ENCODE results near the gene LOXL3.

The LOXL3 gene

GRCh38 chr2:74507145-74507925 lies 46.4 kb downstream of the LOXL3 start, which contains the start of gene PCGF1 (continued):
- TF ChIP-seq PRDM6 (tag by site-specific recombination; IDR thresholded peaks at IDR 0.05) (no peak), TCF7L2 (IDR thresholded peaks at IDR 0.05; ENCODE audit: borderline replicate concordance, low read depth, low read length) (no peak), ZNF571 (tag by site-specific recombination; IDR thresholded peaks at IDR 0.05) (no peak), KLF9 (tag by site-specific recombination; IDR thresholded peaks at IDR 0.05; ENCODE audit: low read depth) (peak; percentile 58), GLI4 (tag by site-specific recombination; IDR thresholded peaks at IDR 0.05) (0 out of 2 replicates have a peak, but pooled peaks have one; percentile 59), KLF8 (tag by site-specific recombination; IDR thresholded peaks at IDR 0.05) (peak; percentile 71), ZNF530 (tag by site-specific recombination; IDR thresholded peaks at IDR 0.05; ENCODE audit: low read depth) (no peak), ZNF518A (tag by site-specific recombination; conservative IDR thresholded peaks at IDR 0.05; ENCODE audit: low read depth) (no peak), ZNF670 (tag by site-specific recombination; IDR thresholded peaks at IDR 0.05; ENCODE audit: low read depth) (no peak), ZNF335 (tag by site-specific recombination; conservative IDR thresholded peaks at IDR 0.05) (peak; percentile 95), ZNF449 (tag by site-specific recombination; IDR thresholded peaks at IDR 0.05) (no peak), ZNF777 (tag by site-specific recombination; IDR thresholded peaks at IDR 0.05; ENCODE audit: borderline replicate concordance) (0 out of 2 replicates have a peak, but pooled peaks have one; percentile 54), SCRT2 (tag by site-specific recombination; IDR thresholded peaks at IDR 0.05) (no peak), ZNF239 (tag by site-specific recombination; IDR thresholded peaks at IDR 0.05) (no peak), ZNF623 (tag by site-specific recombination; IDR thresholded peaks at IDR 0.05) (no peak), TRIM28 (IDR thresholded peaks at IDR 0.05; ENCODE audit: borderline replicate concordance, low read length) (0 out of 2 replicates have a peak, but pooled peaks have one; percentile 43), ZNF426 (tag by site-specific recombination; IDR thresholded peaks at IDR 0.05) (no peak), WT1 (tag by site-specific recombination; IDR thresholded peaks at IDR 0.05) (peak; percentile 67), KLF1 (tag by site-specific recombination; IDR thresholded peaks at IDR 0.05) (no peak), ZNF292 (tag by site-specific recombination; IDR thresholded peaks at IDR 0.05; ENCODE audit: borderline replicate concordance, low read depth) (no peak), ZNF654 (tag by site-specific recombination; IDR thresholded peaks at IDR 0.05; ENCODE audit: low read depth) (no peak), ZNF626 (tag by site-specific recombination; IDR thresholded peaks at IDR 0.05) (no peak), ZBTB26 (tag by site-specific recombination; optimal IDR thresholded peaks at IDR 0.05) (peak; percentile 67), ZNF148 (tag by site-specific recombination; IDR thresholded peaks at IDR 0.05; ENCODE audit: borderline replicate concordance) (no peak), ZBTB17 (tag by site-specific recombination; IDR thresholded peaks at IDR 0.05) (peak; percentile 96)
